ENCODE measurements around the gene MAPK14. TPM values are rescaled to one million over a fixed set of nuclear protein-coding genes. Genes with fewer than 3 reads are reported as not detected.

The MAPK14 gene
- total and polyA plus RNA-seq, 9 of the 15 experiments (the other 6 are each of a cell fraction or from before 2014, with no cell fraction given), result 8.8 to 62.7 (median 35.5) TPM

DNA sequence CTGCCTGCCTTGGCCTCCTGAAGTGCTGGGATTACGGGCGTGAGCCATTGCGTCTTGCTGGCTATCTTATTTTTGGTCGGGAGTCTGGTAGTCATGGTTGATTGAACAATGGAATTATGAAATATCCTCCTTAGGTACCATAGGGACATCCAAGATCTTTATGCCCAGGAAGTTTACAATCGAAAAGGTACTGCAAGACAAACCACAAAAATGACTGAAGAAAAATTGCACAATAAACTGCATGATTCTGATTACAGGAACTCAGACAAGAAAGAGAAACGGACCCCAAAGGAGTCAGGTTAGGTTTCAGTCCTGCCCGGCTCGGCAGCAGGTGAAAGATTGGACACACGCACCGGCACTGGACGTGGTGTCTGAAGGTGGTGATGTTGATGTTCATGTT lies 8.4 kb upstream of the MAPK14 start:
- no peak overlapping the region for H3K4me3 ChIP-seq
- no peaks in the 10 kb centered on the region for H3K79me2 ChIP-seq (ENCODE audit: control insufficient read depth, insufficient read depth, low read length)
- ATAC-seq (no peak), FAIRE-seq (no peak), DNase-seq (ENCODE audit: extremely low read depth in 1 of 4, low spot score in 3 of 4) (no peak)
- intact Hi-C loops (cut with micrococcal nuclease) (no loop called here), in situ Hi-C loops (cut with MboI) (no loop called here)
- no peaks in the 10 kb centered on the region for H3K36me3 ChIP-seq (ENCODE audit: control insufficient read depth, insufficient read depth, low read length)
- POLR2A ChIA-PET, result interaction anchor here (0.6 kb wide), 1 partner anchor 276 kb away, joined by 3 read pairs; no protein-coding TSS in a partner anchor
- H3K4me1 ChIP-seq (replicated peaks in 1 of 2; ENCODE audit: control insufficient read depth in 2 of 2, insufficient read depth in 2 of 2, low read length in 2 of 2), result peaks cover 0 to 3% of the 10 kb centered on the region in 2 experiments; a peak in 2 of 5 replicates
- WGBS (ENCODE audit: insufficient coverage, low coverage, missing lambda C conversion rate), result 52% methylated on average over 11 of the region's 11 CpGs
- H3K27ac ChIP-seq (ENCODE audit: extremely low read depth, low read depth, low read length), result no peak overlapping the region
- peaks cover 0 to 3% of the 10 kb centered on the region in 2 experiments; a peak in 1 of 5 replicates for H3K27me3 ChIP-seq (ENCODE audit: control insufficient read depth in 2 of 2, insufficient read depth in 2 of 2, low read length in 2 of 2)
- H3K9ac ChIP-seq (ENCODE audit: insufficient read depth in 1 of 2, low read depth in 2 of 2, low read length in 2 of 2), result no peak overlapping the region
- H3K4me2 ChIP-seq (ENCODE audit: insufficient read depth, low read length), result no peak overlapping the region
- H3K9me1 ChIP-seq (ENCODE audit: control insufficient read depth, insufficient read depth, low read length), result no peaks in the 10 kb centered on the region
- CTCF ChIA-PET (ENCODE audit: low intra/inter-chr PET ratio), result no interaction called here
- H4K20me1 ChIP-seq (replicated peaks; ENCODE audit: control insufficient read depth, insufficient read depth, low read length), result no peaks in the 10 kb centered on the region
- TF ChIP-seq CEBPG (CRISPR knock-in tag; IDR thresholded peaks at IDR 0.05) (no peak), CEBPG (tag; conservative IDR thresholded peaks at IDR 0.05 in 1 of 2, IDR thresholded peaks at IDR 0.05 in 1 of 2) (0 out of 4 replicates have a peak, but pooled peaks of 1 of the 2 experiments have one; percentile 14), ZFP36 (IDR thresholded peaks at IDR 0.05; ENCODE audit: low read depth, low read length, partially characterized antibody) (no peak), CEBPB (tag; IDR thresholded peaks at IDR 0.05) (peak; percentile 66)
- H3K9me3 ChIP-seq (replicated peaks; ENCODE audit: control insufficient read depth, insufficient read depth, low read depth, low read length), result no peaks in the 10 kb centered on the region
- H2AFZ ChIP-seq (ENCODE audit: low read depth, low read length), result peak overlapping the region; percentile 61
- no TSS peak for BruUV-seq (replicated peaks)

DNA sequence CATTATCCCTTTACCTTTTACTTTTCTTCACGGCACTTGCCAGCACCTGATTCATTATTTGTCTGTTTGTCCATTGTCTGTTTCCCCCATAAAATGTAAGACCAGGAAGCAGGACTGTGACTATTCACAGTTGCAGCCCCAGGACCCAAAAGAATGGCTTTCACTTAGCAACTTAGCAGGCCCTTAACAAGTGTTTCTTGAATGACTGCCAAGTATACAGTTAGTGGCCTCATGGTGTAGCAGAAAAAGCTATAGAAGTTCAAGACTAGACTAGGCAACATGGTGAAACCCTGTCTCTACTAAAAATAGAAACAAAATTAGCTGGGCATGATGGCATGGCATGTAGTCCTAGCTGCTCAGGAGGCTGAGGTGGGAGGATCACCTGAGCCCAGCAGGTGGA lies 7.5 kb upstream of the MAPK14 start:
- DNase-seq (ENCODE audit: extremely low read depth in 1 of 4, low spot score in 3 of 4), result no peak
- H3K79me2 ChIP-seq (ENCODE audit: control insufficient read depth, insufficient read depth, low read length), result no peaks in the 10 kb centered on the region
- H3K27me3 ChIP-seq (ENCODE audit: control insufficient read depth in 2 of 2, insufficient read depth in 2 of 2, low read length in 2 of 2), result peaks cover 0 to 3% of the 10 kb centered on the region in 2 experiments; a peak in 1 of 5 replicates
- peak overlapping the region; percentile 20; the same call in 1 of the 2 replicates for H2AFZ ChIP-seq (ENCODE audit: low read depth, low read length)
- FAIRE-seq, result no peak
- H4K20me1 ChIP-seq (replicated peaks; ENCODE audit: control insufficient read depth, insufficient read depth, low read length), result no peaks in the 10 kb centered on the region
- no peak overlapping the region for H3K4me2 ChIP-seq (ENCODE audit: insufficient read depth, low read length)
- no peaks in the 10 kb centered on the region for H3K36me3 ChIP-seq (ENCODE audit: control insufficient read depth, insufficient read depth, low read length)
- intact Hi-C loops (cut with micrococcal nuclease) (no loop called here), in situ Hi-C loops (cut with MboI) (no loop called here)
- 0% methylated on average over 1 of the region's 1 CpG for WGBS (ENCODE audit: insufficient coverage, low coverage, missing lambda C conversion rate)
- CTCF ChIA-PET (ENCODE audit: low intra/inter-chr PET ratio), result no interaction called here
- POLR2A ChIA-PET, result interaction anchor here (0.6 kb wide), 1 partner anchor 275 kb away, joined by 3 read pairs; no protein-coding TSS in a partner anchor
- peaks cover 6 to 13% of the 10 kb centered on the region in 2 experiments for H3K4me1 ChIP-seq (replicated peaks in 1 of 2; ENCODE audit: control insufficient read depth in 2 of 2, insufficient read depth in 2 of 2, low read length in 2 of 2)
- no TSS peak for BruUV-seq (replicated peaks)
- no peak overlapping the region for H3K4me3 ChIP-seq
- H3K9ac ChIP-seq (ENCODE audit: insufficient read depth in 1 of 2, low read depth in 2 of 2, low read length in 2 of 2), result no peak overlapping the region
- no peaks in the 10 kb centered on the region for H3K9me1 ChIP-seq (ENCODE audit: control insufficient read depth, insufficient read depth, low read length)
- ATAC-seq, result no peak
- no peaks in the 10 kb centered on the region for H3K9me3 ChIP-seq (replicated peaks; ENCODE audit: control insufficient read depth, insufficient read depth, low read depth, low read length)
- no peak overlapping the region for H3K27ac ChIP-seq (ENCODE audit: extremely low read depth, low read depth, low read length)
- 0 out of 2 replicates have a peak, but pooled peaks have one; percentile 20 for TF ChIP-seq NFIC (IDR thresholded peaks at IDR 0.05)
- TF ChIP-seq, protein P1, sequence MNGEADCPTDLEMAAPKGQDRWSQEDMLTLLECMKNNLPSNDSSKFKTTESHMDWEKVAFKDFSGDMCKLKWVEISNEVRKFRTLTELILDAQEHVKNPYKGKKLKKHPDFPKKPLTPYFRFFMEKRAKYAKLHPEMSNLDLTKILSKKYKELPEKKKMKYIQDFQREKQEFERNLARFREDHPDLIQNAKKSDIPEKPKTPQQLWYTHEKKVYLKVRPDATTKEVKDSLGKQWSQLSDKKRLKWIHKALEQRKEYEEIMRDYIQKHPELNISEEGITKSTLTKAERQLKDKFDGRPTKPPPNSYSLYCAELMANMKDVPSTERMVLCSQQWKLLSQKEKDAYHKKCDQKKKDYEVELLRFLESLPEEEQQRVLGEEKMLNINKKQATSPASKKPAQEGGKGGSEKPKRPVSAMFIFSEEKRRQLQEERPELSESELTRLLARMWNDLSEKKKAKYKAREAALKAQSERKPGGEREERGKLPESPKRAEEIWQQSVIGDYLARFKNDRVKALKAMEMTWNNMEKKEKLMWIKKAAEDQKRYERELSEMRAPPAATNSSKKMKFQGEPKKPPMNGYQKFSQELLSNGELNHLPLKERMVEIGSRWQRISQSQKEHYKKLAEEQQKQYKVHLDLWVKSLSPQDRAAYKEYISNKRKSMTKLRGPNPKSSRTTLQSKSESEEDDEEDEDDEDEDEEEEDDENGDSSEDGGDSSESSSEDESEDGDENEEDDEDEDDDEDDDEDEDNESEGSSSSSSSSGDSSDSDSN (IDR thresholded peaks at IDR 0.05; ENCODE audit: borderline replicate concordance in 1 of 2, low read depth in 2 of 2, low read length in 2 of 2), result no peak
